Central memory CD4-positive, alpha-beta T cell (primary cell): ENCODE results near the gene PGAM5.
"Not testable (repeated sequence)": the region's sequence is repeated elsewhere in the genome, so short reads cannot be mapped to it uniquely, and the experiment has no call there.

Experiments used
- DNase-seq: peaks from one replicate; pipeline ENCODE4 v3.0.0; 2022

PGAM5 gene

GRCh38 chr12:132689227-132689626 is 21.4 kb upstream of the PGAM5 start:
- DNase-seq, result no peak

- DNase-seq, result no peak
Observed at GRCh38 chr12:132690112-132690511, 20.5 kb upstream of the PGAM5 start.

- DNase-seq, result not testable (repeated sequence)
Observed at GRCh38 chr12:132692030-132692429, 18.6 kb upstream of the PGAM5 start.

GRCh38 chr12:132694888-132695287 is 15.8 kb upstream of the PGAM5 start:
- DNase-seq, result not testable (repeated sequence)

GRCh38 chr12:132695431-132695830 is 15.2 kb upstream of the PGAM5 start:
- no peak for DNase-seq

- DNase-seq, result no peak
Observed at GRCh38 chr12:132698341-132698740, 12.3 kb upstream of the PGAM5 start.

- no peak for DNase-seq
Observed at GRCh38 chr12:132700212-132700822, 10.3 kb upstream of the PGAM5 start.

- no peak for DNase-seq
Observed at GRCh38 chr12:132702640-132703039, 8.0 kb upstream of the PGAM5 start.

GRCh38 chr12:132703641-132704040 is 7.0 kb upstream of the PGAM5 start:
- no peak for DNase-seq

GRCh38 chr12:132707241-132707640 is 3.4 kb upstream of the PGAM5 start:
- DNase-seq, result no peak

- no peak for DNase-seq
Observed at GRCh38 chr12:132708150-132708549, 2.5 kb upstream of the PGAM5 start.

GRCh38 chr12:132710043-132710404 is 618 bp upstream of the PGAM5 start:
- no peak for DNase-seq

GRCh38 chr12:132711080-132711843 is 620 bp downstream of the PGAM5 start:
- DNase-seq, result peak; percentile 9

- DNase-seq, result no peak
Observed at GRCh38 chr12:132713123-132713522, 2.5 kb downstream of the PGAM5 start.

- no peak for DNase-seq
Observed at GRCh38 chr12:132715874-132716273, 5.2 kb downstream of the PGAM5 start.

GRCh38 chr12:132716356-132716755 is 5.7 kb downstream of the PGAM5 start:
- no peak for DNase-seq

- no peak for DNase-seq
Observed at GRCh38 chr12:132717011-132717410, 6.4 kb downstream of the PGAM5 start.

GRCh38 chr12:132717531-132718387 is 7.1 kb downstream of the PGAM5 start:
- no peak for DNase-seq

- DNase-seq, result no peak
Observed at GRCh38 chr12:132718644-132719043, 8.0 kb downstream of the PGAM5 start.

- no peak for DNase-seq
Observed at GRCh38 chr12:132719141-132719953, 8.7 kb downstream of the PGAM5 start.

GRCh38 chr12:132719954-132720324 is 9.3 kb downstream of the PGAM5 start:
- DNase-seq, result no peak

- DNase-seq, result no peak
Observed at GRCh38 chr12:132720606-132721345, 10.1 kb downstream of the PGAM5 start.
